Esophagus squamous epithelium (tissue), 5 donors: ENCODE measurements around the gene TMEM59L. TPM values are rescaled to one million over a fixed set of nuclear protein-coding genes. Genes with fewer than 3 reads are reported as not detected.
"Not testable (repeated sequence)": the region's sequence is repeated elsewhere in the genome, so short reads cannot be mapped to it uniquely, and the experiment has no call there.

Source experiments
- DNase-seq: peaks from one replicate; lab custom pipeline; 2025; lab: John Stamatoyannopoulos, UW
- H3K27ac ChIP-seq, 4 donors: fragments of 200-600 bp; sonication (generic); one replicate each; pipeline ENCODE4 v1.5.1; 2016 to 2019; ENCODE audit warnings: mild to moderate bottlenecking in 1 of 4
- H3K27me3 ChIP-seq, 4 donors: fragments of 200-600 bp; sonication (generic); 1 replicate in 3 of 4; 2 replicates in 1 of 4; pipeline versions ENCODE4 v1.5.1 to v1.6.0; 2017 to 2021; ENCODE audit warnings: antibody characterized with exemption in 1 of 4
- H3K36me3 ChIP-seq, 3 donors: fragments of 200-600 bp; sonication (generic); one replicate each; pipeline ENCODE4 v1.5.1; 2016 to 2019
- H3K4me1 ChIP-seq, 3 donors: fragments of 200-600 bp; sonication (generic); one replicate each; pipeline ENCODE4 v1.5.1; 2017 to 2019
- H3K4me3 ChIP-seq, 4 donors: fragments of 200-600 bp; sonication (generic); 1 replicate in 3 of 4; 2 replicates in 1 of 4; pipeline ENCODE4 v1.5.1; 2016 to 2019; ENCODE audit warnings: mild to moderate bottlenecking in 2 of 4, moderate library complexity in 1 of 4
- H3K9me3 ChIP-seq, 3 donors: fragments of 200-600 bp; sonication (generic); one replicate each; pipeline ENCODE4 v1.5.1; 2016 to 2019
- POLR2A ChIP-seq, 4 donors: fragments of 450-650 bp; IDR thresholded peaks; one replicate each; pipeline ENCODE4 v1.6.1; 2017; ENCODE audit warnings: antibody characterized with exemption in 4 of 4, mild to moderate bottlenecking in 4 of 4, moderate library complexity in 3 of 4
- WGBS, 2 donors: methylation state at CpG; one replicate each; pipeline ENCODE4 v1.1.5; 2018; 5-methylcytosine and 5-hydroxymethylcytosine counted together
- intact Hi-C: fragments of 100-400 bp; cut with DNase I; formaldehyde crosslinking; loops from one replicate; pipeline ENCODE4 v1.15.0; 2022
- total RNA-seq, 4 donors: library from RNA; depleted of rRNA; stranded (reverse); fragments of >200 nt; gene quantifications; one replicate each; pipeline ENCODE4 v1.1.0, GENCODE V29; 2016
- TF ChIP-seq, protein P1 (sequence below), 6 experiments: fragments of 450-650 bp in 4 of 6; fragments of 200-600 bp in 2 of 6; sonication (generic) in 2 of 6; IDR thresholded peaks; one replicate each; pipeline ENCODE4 v1.5.1; 2016 to 2019; ENCODE audit warnings: antibody characterized with exemption in 6 of 6, mild to moderate bottlenecking in 4 of 6, moderate library complexity in 4 of 6
- donor health status: DM: yes; HTN: yes; CAD: no.

TMEM59L gene
- total RNA-seq, 4 donors from 2014 or later = 0.18 to 2.7 TPM; not detected in 2

DNA sequence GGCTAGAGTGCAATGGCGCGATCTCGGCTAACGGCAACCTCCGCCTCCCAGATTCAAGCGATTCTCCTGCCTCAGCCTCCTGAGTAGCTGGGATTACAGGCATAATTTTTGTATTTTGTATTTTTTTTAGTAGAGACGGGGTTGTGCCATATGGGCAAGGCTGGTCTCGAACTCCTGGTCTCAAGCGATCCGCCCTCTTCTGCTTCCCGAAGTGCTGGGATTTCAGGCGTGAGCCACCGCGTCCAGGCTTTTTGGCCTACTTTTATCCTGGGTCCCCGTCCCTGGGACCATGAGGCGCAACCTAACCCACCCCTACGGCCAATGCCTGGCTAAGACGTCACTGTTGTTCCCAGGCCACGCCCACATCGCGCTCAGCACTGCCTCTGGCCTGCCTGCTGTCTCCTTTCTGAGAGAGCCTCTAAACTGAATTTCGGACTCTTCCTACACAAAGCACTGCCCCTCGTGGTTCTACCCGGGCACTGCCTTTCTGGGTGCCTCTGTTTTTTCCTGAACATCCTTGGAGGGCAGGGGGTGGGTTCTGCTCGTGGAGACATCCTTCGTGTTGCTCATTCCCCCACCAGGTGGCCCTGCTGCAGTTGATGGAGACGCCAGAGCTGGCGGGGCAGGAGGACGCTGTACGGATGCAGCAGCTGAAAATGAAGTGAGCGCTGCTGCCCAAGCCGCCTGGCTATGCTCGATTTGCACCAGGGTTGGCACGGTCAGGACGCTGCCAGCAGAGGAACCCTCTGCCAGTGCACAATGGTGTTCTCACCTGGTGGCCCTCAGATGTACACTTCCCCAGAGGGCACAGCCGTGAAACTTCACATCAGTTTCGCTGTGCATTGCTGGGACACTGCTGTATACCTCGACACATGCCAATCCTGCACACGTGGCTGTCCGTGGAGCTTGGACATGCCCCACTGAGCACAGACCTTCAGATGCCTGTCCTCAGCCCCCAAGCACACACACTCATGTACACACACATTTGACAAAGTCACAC, 22.1 kb upstream of the TMEM59L start:
- WGBS, 2 donors = 62 to 68% methylated on average over 19 to 27 of the region's 40 CpGs
- TF ChIP-seq, protein P1, sequence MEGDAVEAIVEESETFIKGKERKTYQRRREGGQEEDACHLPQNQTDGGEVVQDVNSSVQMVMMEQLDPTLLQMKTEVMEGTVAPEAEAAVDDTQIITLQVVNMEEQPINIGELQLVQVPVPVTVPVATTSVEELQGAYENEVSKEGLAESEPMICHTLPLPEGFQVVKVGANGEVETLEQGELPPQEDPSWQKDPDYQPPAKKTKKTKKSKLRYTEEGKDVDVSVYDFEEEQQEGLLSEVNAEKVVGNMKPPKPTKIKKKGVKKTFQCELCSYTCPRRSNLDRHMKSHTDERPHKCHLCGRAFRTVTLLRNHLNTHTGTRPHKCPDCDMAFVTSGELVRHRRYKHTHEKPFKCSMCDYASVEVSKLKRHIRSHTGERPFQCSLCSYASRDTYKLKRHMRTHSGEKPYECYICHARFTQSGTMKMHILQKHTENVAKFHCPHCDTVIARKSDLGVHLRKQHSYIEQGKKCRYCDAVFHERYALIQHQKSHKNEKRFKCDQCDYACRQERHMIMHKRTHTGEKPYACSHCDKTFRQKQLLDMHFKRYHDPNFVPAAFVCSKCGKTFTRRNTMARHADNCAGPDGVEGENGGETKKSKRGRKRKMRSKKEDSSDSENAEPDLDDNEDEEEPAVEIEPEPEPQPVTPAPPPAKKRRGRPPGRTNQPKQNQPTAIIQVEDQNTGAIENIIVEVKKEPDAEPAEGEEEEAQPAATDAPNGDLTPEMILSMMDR (IDR thresholded peaks at IDR 0.05) = peak in 2 of 6 experiments; percentile 10 to 33
- no peak for TF ChIP-seq POLR2A (IDR thresholded peaks at IDR 0.05)
- peaks cover 28 to 52% (median 34%) of the 10 kb centered on the region in 3 donors for H3K4me1 ChIP-seq
- H3K4me3 ChIP-seq = no peak overlapping the region
- DNase-seq = no peak
- no peaks in the 10 kb centered on the region for H3K9me3 ChIP-seq
- peaks cover 0 to 20% (median 7%) of the 10 kb centered on the region in 3 donors for H3K36me3 ChIP-seq
- intact Hi-C loops = loop anchor here (5.0 to 10.0 kb wide), 2 partner anchors 84 to 257 kb away; no protein-coding TSS in a partner anchor
- H3K27me3 ChIP-seq = peaks cover 0 to 12% (median 0%) of the 10 kb centered on the region in 4 donors
- peak overlapping the region in 2 of 4 donors; percentile 52 to 95 for H3K27ac ChIP-seq

DNA sequence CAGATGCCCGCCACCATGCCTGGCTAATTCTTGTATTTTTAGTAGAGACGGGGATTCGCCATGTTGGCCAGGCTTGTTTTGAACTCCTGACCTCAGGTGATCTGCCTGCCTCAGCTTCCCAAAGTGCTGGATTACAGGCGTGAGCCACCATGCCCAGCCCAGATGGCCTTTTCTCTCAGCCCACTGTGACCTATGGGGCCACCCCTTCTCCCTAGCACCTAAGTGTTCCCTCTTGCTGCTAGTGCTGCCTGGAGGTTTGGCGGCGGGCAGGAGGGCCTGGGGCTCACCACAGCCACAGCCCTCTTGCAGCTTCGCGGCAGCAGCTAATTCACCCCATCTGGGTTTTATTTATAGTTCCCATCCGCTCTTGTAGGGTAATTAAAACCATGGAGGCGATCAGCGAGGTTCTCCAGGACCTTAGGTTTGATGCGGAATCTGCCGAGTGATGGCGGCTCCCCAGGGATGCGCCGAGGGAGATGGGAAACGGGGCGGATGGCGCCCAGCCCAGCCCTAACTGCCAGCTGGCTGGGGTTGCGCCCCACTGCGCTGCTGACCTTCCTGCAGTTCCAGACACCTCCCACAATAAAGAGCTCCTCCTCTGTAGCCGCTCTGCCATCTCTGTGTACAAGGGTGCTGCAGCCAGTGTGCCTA, 20.8 kb upstream of the TMEM59L start:
- no peak overlapping the region for H3K4me3 ChIP-seq
- 69 to 77% methylated on average over 8 to 9 of the region's 22 CpGs for WGBS, 2 donors
- intact Hi-C loops = loop anchor here (5.0 to 10.0 kb wide), 2 partner anchors 83 to 255 kb away; no protein-coding TSS in a partner anchor
- H3K27me3 ChIP-seq = peaks cover 0 to 20% (median 0%) of the 10 kb centered on the region in 4 donors
- no peak for DNase-seq
- H3K9me3 ChIP-seq = no peaks in the 10 kb centered on the region
- peaks cover 0 to 20% (median 7%) of the 10 kb centered on the region in 3 donors for H3K36me3 ChIP-seq
- peak overlapping the region in 1 of 4 donors; percentile 25 for H3K27ac ChIP-seq
- peaks cover 28 to 52% (median 34%) of the 10 kb centered on the region in 3 donors for H3K4me1 ChIP-seq
- TF ChIP-seq, protein P1 (IDR thresholded peaks at IDR 0.05) = no peak
- no peak for TF ChIP-seq POLR2A (IDR thresholded peaks at IDR 0.05)

DNA sequence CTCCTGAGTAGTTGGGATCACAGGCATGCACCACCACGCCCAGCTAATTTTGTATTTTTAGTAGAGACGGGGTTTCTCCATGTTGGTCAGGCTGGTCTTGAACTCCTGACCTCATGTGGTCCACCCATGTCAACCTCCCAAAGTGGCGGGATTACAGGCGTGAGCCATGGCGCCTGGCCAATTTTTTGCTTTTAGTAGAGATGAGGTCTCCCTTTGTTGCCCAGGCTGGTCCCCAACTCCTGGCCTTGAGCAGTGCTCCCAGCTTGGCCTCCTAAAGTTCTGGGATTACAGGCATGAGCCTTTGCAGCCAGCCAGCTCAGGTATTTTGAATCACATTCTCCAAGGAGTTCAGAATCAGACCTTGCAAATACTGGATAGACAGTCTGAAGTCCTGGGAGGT, 19.9 kb upstream of the TMEM59L start:
- WGBS, 2 donors = 70 to 74% methylated on average over 5 of the region's 5 CpGs
- not testable (repeated sequence) for H3K4me3 ChIP-seq, DNase-seq, H3K9me3 ChIP-seq, H3K27ac ChIP-seq
- intact Hi-C loops = loop anchor here (5.0 to 10.0 kb wide), 2 partner anchors 82 to 255 kb away; no protein-coding TSS in a partner anchor
- Histone ChIP-seq H3K36me3 (peaks cover 0 to 20% (median 7%) of the 10 kb centered on the region in 3 donors), H3K27me3 (peaks cover 0 to 23% (median 0%) of the 10 kb centered on the region in 4 donors), H3K4me1 (peaks cover 28 to 51% (median 32%) of the 10 kb centered on the region in 3 donors)

DNA sequence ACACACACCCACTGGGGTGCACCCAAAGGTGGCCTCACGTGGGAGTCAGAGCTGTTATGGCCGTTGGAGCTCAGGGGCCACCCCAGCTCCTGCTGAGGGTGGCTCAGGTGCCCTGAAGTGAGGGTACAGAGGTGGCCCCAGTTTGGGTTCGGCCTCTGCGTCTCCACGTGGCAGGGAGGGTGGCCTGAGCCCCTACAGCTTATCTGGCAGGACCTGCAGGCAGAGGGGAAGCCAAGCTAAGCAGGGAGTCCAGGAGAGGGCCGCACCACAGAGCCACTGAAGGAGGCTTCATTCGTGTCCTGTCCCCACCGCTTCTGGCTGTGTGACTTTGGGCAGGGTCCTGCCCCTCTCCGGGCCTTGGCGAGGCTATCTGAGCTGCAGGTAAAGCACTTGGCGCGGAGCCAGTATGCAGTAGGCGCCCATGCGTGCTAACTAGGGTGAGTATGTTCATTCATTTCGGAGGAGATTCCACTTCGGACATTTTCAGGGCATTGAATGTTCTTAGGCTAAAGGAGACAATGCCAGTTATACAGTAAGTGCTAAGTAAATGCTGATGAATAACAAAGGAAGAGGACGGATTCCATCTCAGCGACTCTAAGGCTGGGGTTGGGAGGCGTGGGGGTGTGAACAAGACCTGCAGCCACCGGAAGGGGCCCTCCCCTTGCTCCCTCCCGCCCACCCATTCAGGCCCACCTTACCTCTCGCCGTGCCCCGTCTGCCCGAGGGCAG, 19.1 kb upstream of the TMEM59L start:
- Histone ChIP-seq H3K27ac (peak overlapping the region in 3 of 4 donors; percentile 34 to 62 (median 45)), H3K4me3 (peak overlapping the region in 3 of 4 donors; percentile 37 to 64 (median 42))
- WGBS, 2 donors = 35 to 51% methylated on average over 16 to 17 of the region's 25 CpGs

More for the DNA sequence above, 19.1 kb upstream of the TMEM59L start:
- intact Hi-C loops = loop anchor here (5.0 to 10.0 kb wide), 2 partner anchors 81 to 254 kb away; no protein-coding TSS in a partner anchor
- Histone ChIP-seq H3K4me1 (peaks cover 25 to 43% (median 28%) of the 10 kb centered on the region in 3 donors), H3K9me3 (no peaks in the 10 kb centered on the region), H3K27me3 (peaks cover 0 to 31% (median 0%) of the 10 kb centered on the region in 4 donors), H3K36me3 (peaks cover 0 to 20% (median 7%) of the 10 kb centered on the region in 3 donors)
- no peak for DNase-seq
- TF ChIP-seq POLR2A (IDR thresholded peaks at IDR 0.05) = no peak
- TF ChIP-seq, protein P1 (IDR thresholded peaks at IDR 0.05) = no peak
